HepG2 (cell line): Measurements from ENCODE around the gene SIAH2. TPM values are rescaled to one million over a fixed set of nuclear protein-coding genes. Genes with fewer than 3 reads are reported as not detected.
A peak's percentile ranks its signal among the peaks of the same experiment; 100 is the strongest.

Experiments used
- AKAP8 ChIP-seq: sonication (generic); formaldehyde crosslinking; IDR thresholded peaks from 2 replicates; pipeline ENCODE4 v1.5.1; 2020; ENCODE audit warnings: mild to moderate bottlenecking, missing genetic modification reagents
- EED ChIP-seq: sonication (generic); formaldehyde crosslinking; IDR thresholded peaks from 2 replicates; pipeline ENCODE4 v1.5.0; 2020; ENCODE audit warnings: mild to moderate bottlenecking, missing genetic modification reagents
- FOXA3 ChIP-seq: IDR thresholded peaks from 2 replicates; pipeline ENCODE4 v1.6.1; 2016; ENCODE audit warnings: missing genetic modification reagents, missing compliant biosample characterization
- GATAD2A ChIP-seq: IDR thresholded peaks from 2 replicates; pipeline ENCODE4 v1.6.1; 2016
- HDAC1 ChIP-seq: sonication (generic); formaldehyde crosslinking; IDR thresholded peaks from 2 replicates; pipeline ENCODE4 v1.5.1; 2020; ENCODE audit warnings: mild to moderate bottlenecking, missing genetic modification reagents
- HOXA7 ChIP-seq: sonication (generic); formaldehyde crosslinking; IDR thresholded peaks from 2 replicates; pipeline ENCODE4 v1.8.1; 2022; ENCODE audit warnings: mild to moderate bottlenecking, missing genetic modification reagents, moderate library complexity
- PTBP1 ChIP-seq: fragments of 200-400 bp; formaldehyde crosslinking; IDR thresholded peaks from 2 replicates; pipeline ENCODE4 v1.6.1; 2018; ENCODE audit warnings: low read length, low read depth; ENCODE audit not compliant: poor library complexity, severe bottlenecking
- REL ChIP-seq: sonication (generic); formaldehyde crosslinking; conservative IDR thresholded peaks from 2 replicates; pipeline ENCODE4 v1.8.0; 2022; ENCODE audit warnings: mild to moderate bottlenecking, missing genetic modification reagents, moderate library complexity
- REPIN1 ChIP-seq: sonication (generic); formaldehyde crosslinking; IDR thresholded peaks from 2 replicates; pipeline ENCODE4 v1.8.0; 2022; ENCODE audit warnings: missing genetic modification reagents, low read depth, mild to moderate bottlenecking, borderline replicate concordance
- SAP130 ChIP-seq: IDR thresholded peaks from 2 replicates; pipeline ENCODE4 v1.6.1; 2016; ENCODE audit warnings: low read depth
- SMAD3 ChIP-seq: sonication (generic); formaldehyde crosslinking; IDR thresholded peaks from 2 replicates; pipeline ENCODE4 v1.4.0; 2020; ENCODE audit warnings: missing genetic modification reagents
- SP1 ChIP-seq, 2 experiments: fragments of 450-650 bp in 1 of 2; sonication (generic) in 1 of 2; formaldehyde crosslinking in 1 of 2; IDR thresholded peaks; 2 replicates each; pipeline versions ENCODE4 v1.4.0 to v1.6.1; 2016 to 2020; ENCODE audit warnings: missing genetic modification reagents in 1 of 2
- TEAD3 ChIP-seq: optimal IDR thresholded peaks from 2 replicates; pipeline ENCODE3; 2016; ENCODE audit warnings: borderline replicate concordance
- ZKSCAN8 ChIP-seq: IDR thresholded peaks from 2 replicates; pipeline ENCODE4 v1.6.1; 2016; ENCODE audit warnings: borderline replicate concordance, missing genetic modification reagents, missing compliant biosample characterization
- ZMAT3 ChIP-seq: sonication (generic); formaldehyde crosslinking; conservative IDR thresholded peaks from 2 replicates; pipeline ENCODE4 v1.7.0; 2021; ENCODE audit warnings: missing genetic modification reagents
- ZNF101 ChIP-seq: sonication (generic); formaldehyde crosslinking; IDR thresholded peaks from 2 replicates; pipeline ENCODE4 v1.4.0; 2020; ENCODE audit warnings: mild to moderate bottlenecking, low read depth, missing genetic modification reagents, borderline replicate concordance
- ZNF232 ChIP-seq: sonication (generic); formaldehyde crosslinking; IDR thresholded peaks from 2 replicates; pipeline ENCODE4 v1.4.0; 2020; ENCODE audit warnings: missing genetic modification reagents, borderline replicate concordance
- ZNF430 ChIP-seq: sonication (generic); formaldehyde crosslinking; IDR thresholded peaks from 2 replicates; pipeline ENCODE4 v1.9.0; 2021; ENCODE audit warnings: mild to moderate bottlenecking, missing genetic modification reagents
- ZNF563 ChIP-seq: sonication (generic); formaldehyde crosslinking; IDR thresholded peaks from 2 replicates; pipeline ENCODE4 v1.8.0; 2022; ENCODE audit warnings: mild to moderate bottlenecking, moderate library complexity, missing genetic modification reagents
- ZNF569 ChIP-seq: sonication (generic); formaldehyde crosslinking; IDR thresholded peaks from 2 replicates; pipeline ENCODE4 v1.5.0; 2020; ENCODE audit warnings: mild to moderate bottlenecking, missing genetic modification reagents, moderate library complexity, borderline replicate concordance
- ZNF570 ChIP-seq: sonication (generic); formaldehyde crosslinking; IDR thresholded peaks from 2 replicates; pipeline ENCODE4 v1.4.0; 2020; ENCODE audit warnings: mild to moderate bottlenecking, missing genetic modification reagents, borderline replicate concordance
- ZNF737 ChIP-seq: sonication (generic); formaldehyde crosslinking; IDR thresholded peaks from 2 replicates; pipeline ENCODE4 v1.5.0; 2020; ENCODE audit warnings: missing genetic modification reagents, mild to moderate bottlenecking, borderline replicate concordance
- polyA plus RNA-seq, 8 experiments: library from polyadenylated mRNA; depleted of rRNA in 3 of 8; stranded (reverse) in 7 of 8; unstranded in 1 of 8; fragments of >200 nt; fragmentation: Illumina TruSeq in 4 of 8; extraction: Trizol in 4 of 8; gene quantifications; 2 replicates each; pipeline versions ENCODE4 v1.2.1 to v1.2.3, GENCODE V29; 2011 to 2016; ENCODE audit warnings: low read depth in 4 of 8, missing spikeins in 1 of 8, mixed read lengths in 1 of 8; ENCODE audit not compliant: insufficient read depth in 1 of 8
- total RNA-seq, 5 experiments: library from RNA; depleted of rRNA; stranded (reverse); fragments of >200 nt; fragmentation: Illumina TruSeq; extraction: Trizol; gene quantifications; 2 replicates each; pipeline ENCODE4 v1.2.3, GENCODE V29; 2016; ENCODE audit warnings: low read depth in 1 of 5
- TF ChIP-seq, protein P1 (sequence below): IDR thresholded peaks from 2 replicates; pipeline ENCODE4 v1.6.1; 2016
- TF ChIP-seq, protein P2 (sequence below): sonication (generic); formaldehyde crosslinking; IDR thresholded peaks from 2 replicates; pipeline ENCODE4 v1.8.1; 2022; ENCODE audit warnings: mild to moderate bottlenecking, missing genetic modification reagents
- TF ChIP-seq, protein P3 (sequence below): sonication (generic); formaldehyde crosslinking; IDR thresholded peaks from 2 replicates; pipeline ENCODE4 v1.4.0; 2020; ENCODE audit warnings: missing genetic modification reagents, borderline replicate concordance
- TF ChIP-seq, protein P4 (sequence below): sonication (generic); formaldehyde crosslinking; conservative IDR thresholded peaks from 2 replicates; pipeline ENCODE4 v1.8.0; 2022; ENCODE audit warnings: low read depth, missing genetic modification reagents

The SIAH2 gene
- total and polyA plus RNA-seq, 2 of the 13 experiments (the other 11 are each of a cell fraction or from before 2014, with no cell fraction given): 71.8 to 117 TPM

DNA sequence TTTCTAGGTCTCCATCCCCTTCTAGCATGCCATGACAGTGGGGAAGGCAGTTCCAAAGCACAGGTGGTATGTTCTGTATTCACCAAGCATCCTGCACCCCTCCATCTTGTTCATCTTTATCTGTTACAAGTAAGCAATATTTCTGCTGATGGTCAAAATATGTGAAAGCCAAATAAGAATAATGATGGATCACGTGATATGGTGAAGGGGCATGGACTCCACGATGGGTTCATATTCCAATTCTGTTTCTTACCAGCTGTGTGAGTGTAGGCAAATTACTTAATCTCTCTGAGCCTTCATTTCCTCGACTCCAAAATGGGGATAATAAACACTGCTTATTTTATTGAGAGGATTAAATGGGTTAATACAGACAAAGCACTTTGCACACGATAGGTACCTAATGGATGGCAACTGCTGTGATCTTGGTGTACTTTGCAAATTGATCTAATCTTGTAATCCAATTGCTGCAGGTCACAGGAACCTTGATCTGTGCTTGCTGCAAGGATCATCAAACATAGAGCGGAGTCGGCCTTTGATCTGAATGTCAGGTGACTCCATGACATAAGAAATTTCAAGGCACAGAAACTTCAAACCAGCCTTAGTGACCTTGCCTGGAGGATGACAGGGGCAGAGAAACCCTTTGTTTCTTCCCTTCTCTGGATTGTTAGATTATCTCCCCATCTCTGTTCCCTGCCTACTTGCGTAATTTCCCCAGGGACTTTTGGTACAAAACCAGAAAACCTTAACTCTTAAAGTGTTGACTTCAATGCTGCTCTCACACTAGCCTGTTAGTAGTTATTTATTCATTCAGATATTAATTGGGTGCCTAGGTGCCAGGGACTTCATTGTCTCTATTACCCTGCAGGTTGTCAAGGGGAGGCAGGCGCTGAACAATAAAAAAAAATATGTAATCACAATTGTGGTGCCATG, 25.8 kb downstream of the SIAH2 start (continued):
- TF ChIP-seq, protein P1, sequence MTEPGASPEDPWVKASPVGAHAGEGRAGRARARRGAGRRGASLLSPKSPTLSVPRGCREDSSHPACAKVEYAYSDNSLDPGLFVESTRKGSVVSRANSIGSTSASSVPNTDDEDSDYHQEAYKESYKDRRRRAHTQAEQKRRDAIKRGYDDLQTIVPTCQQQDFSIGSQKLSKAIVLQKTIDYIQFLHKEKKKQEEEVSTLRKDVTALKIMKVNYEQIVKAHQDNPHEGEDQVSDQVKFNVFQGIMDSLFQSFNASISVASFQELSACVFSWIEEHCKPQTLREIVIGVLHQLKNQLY (CRISPR knock-in tag): peak; percentile 84
- TF ChIP-seq FOXA3: peak; percentile 96
- no peak for TF ChIP-seq EED (CRISPR knock-in tag)
- peak; percentile 98 for TF ChIP-seq GATAD2A
- TF ChIP-seq ZNF232 (CRISPR knock-in tag): no peak
- peak; percentile 91 for TF ChIP-seq ZKSCAN8 (CRISPR knock-in tag)
- TF ChIP-seq REL (CRISPR knock-in tag): no peak
- peak; percentile 65 for TF ChIP-seq REPIN1 (CRISPR knock-in tag)
- TF ChIP-seq ZNF737 (CRISPR knock-in tag): no peak
- TF ChIP-seq AKAP8 (CRISPR knock-in tag): 0 out of 2 replicates have a peak, but pooled peaks have one; percentile 51
- no peak for TF ChIP-seq HOXA7
- peak; percentile 90 for TF ChIP-seq SMAD3 (CRISPR knock-in tag)
- 0 out of 2 replicates have a peak, but pooled peaks have one; percentile 21 for TF ChIP-seq ZMAT3
- TF ChIP-seq, protein P2, sequence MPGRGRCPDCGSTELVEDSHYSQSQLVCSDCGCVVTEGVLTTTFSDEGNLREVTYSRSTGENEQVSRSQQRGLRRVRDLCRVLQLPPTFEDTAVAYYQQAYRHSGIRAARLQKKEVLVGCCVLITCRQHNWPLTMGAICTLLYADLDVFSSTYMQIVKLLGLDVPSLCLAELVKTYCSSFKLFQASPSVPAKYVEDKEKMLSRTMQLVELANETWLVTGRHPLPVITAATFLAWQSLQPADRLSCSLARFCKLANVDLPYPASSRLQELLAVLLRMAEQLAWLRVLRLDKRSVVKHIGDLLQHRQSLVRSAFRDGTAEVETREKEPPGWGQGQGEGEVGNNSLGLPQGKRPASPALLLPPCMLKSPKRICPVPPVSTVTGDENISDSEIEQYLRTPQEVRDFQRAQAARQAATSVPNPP (CRISPR knock-in tag): 0 out of 2 replicates have a peak, but pooled peaks have one; percentile 56
- no peak for TF ChIP-seq SP1 (IDR thresholded peaks at IDR 0.05)
- TF ChIP-seq SP1 (CRISPR knock-in tag; IDR thresholded peaks at IDR 0.05): no peak
- no peak for TF ChIP-seq ZNF569 (CRISPR knock-in tag)
- TF ChIP-seq ZNF101: no peak
- no peak for TF ChIP-seq ZNF563 (CRISPR knock-in tag)
- TF ChIP-seq, protein P3, sequence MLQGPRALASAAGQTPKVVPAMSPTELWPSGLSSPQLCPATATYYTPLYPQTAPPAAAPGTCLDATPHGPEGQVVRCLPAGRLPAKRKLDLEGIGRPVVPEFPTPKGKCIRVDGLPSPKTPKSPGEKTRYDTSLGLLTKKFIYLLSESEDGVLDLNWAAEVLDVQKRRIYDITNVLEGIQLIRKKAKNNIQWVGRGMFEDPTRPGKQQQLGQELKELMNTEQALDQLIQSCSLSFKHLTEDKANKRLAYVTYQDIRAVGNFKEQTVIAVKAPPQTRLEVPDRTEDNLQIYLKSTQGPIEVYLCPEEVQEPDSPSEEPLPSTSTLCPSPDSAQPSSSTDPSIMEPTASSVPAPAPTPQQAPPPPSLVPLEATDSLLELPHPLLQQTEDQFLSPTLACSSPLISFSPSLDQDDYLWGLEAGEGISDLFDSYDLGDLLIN (CRISPR knock-in tag): no peak
- TF ChIP-seq SAP130 (CRISPR knock-in tag): peak; percentile 91
- peak; percentile 86; the same call in 1 of the 2 replicates for TF ChIP-seq ZNF430 (CRISPR knock-in tag)
- peak; percentile 92 for TF ChIP-seq HDAC1 (CRISPR knock-in tag)
- TF ChIP-seq ZNF570 (CRISPR knock-in tag): no peak
- no peak for TF ChIP-seq PTBP1
- TF ChIP-seq, protein P4, sequence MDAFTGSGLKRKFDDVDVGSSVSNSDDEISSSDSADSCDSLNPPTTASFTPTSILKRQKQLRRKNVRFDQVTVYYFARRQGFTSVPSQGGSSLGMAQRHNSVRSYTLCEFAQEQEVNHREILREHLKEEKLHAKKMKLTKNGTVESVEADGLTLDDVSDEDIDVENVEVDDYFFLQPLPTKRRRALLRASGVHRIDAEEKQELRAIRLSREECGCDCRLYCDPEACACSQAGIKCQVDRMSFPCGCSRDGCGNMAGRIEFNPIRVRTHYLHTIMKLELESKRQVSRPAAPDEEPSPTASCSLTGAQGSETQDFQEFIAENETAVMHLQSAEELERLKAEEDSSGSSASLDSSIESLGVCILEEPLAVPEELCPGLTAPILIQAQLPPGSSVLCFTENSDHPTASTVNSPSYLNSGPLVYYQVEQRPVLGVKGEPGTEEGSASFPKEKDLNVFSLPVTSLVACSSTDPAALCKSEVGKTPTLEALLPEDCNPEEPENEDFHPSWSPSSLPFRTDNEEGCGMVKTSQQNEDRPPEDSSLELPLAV: no peak
- peak; percentile 87 for TF ChIP-seq TEAD3
